A549 (cell line): ENCODE results near the gene PRPS1. TPM values are rescaled to one million over a fixed set of nuclear protein-coding genes. Genes with fewer than 3 reads are reported as not detected.

Experiments
- ATAC-seq, 2 experiments: fragments of 200-7000 bp in 1 of 2; fragments of >200 bp in 1 of 2; cut with Nextera tagmentation in 1 of 2; cut with Tn5 transposase in 1 of 2; 3 replicates each; pipeline versions ENCODE4 v1.8.0 to v1.9.1; 2018 to 2020; ENCODE audit warnings: mild to moderate bottlenecking in 1 of 2, moderate library complexity in 1 of 2
- CTCF ChIA-PET: fragments of 300-600 bp; sonication (Branson Sonifier 250); formaldehyde crosslinking; extraction: SDS; loops from one replicate; lab custom pipeline; 2021; ENCODE audit warnings: antibody characterized with exemption, inconsistent platforms; lab: Yijun Ruan, JAX
- POLR2A ChIA-PET: fragments of 350-600 bp; formaldehyde crosslinking; extraction: SDS; loops from one replicate; lab custom pipeline; 2021; ENCODE audit warnings: antibody characterized with exemption, inconsistent platforms; lab: Yijun Ruan, JAX
- DNase-seq, 2 experiments: peaks; one replicate each; pipeline versions ENCODE4 v3.0.0 to v3.0.0-alpha.2; 2011 to 2016; ENCODE audit warnings: low read depth in 1 of 2, low spot score in 1 of 2
- FAIRE-seq: peaks from 2 replicates; lab custom pipeline; 2011; peaks lifted over from hg19 to GRCh38; lab: Jason Lieb, UNC
- H3K27ac ChIP-seq, 2 experiments: fragments of >200 bp; sonication (Bioruptor Twin); formaldehyde crosslinking; 3 replicates each; pipeline ENCODE4 v1.5.1; 2016 to 2017
- H3K4me1 ChIP-seq: fragments of >200 bp; sonication (Bioruptor Twin); formaldehyde crosslinking; 3 replicates; pipeline ENCODE4 v1.6.1; 2016
- H3K4me2 ChIP-seq: fragments of >200 bp; sonication (Bioruptor Twin); formaldehyde crosslinking; 3 replicates; pipeline ENCODE4 v1.6.1; 2016
- H3K4me3 ChIP-seq: fragments of >200 bp; sonication (Bioruptor Twin); formaldehyde crosslinking; 3 replicates; pipeline ENCODE4 v1.5.1; 2016
- H3K9me3 ChIP-seq: fragments of >200 bp; sonication (Bioruptor Twin); formaldehyde crosslinking; 3 replicates; pipeline ENCODE4 v1.6.1; 2016
- BCL3 ChIP-seq: fragments of >200 bp; sonication (Bioruptor Twin); formaldehyde crosslinking; IDR thresholded peaks from 3 replicates; pipeline ENCODE4 v1.6.1; 2016
- CBX8 ChIP-seq: fragments of 200-600 bp; sonication (generic); IDR thresholded peaks from 2 replicates; pipeline ENCODE4 v1.6.1; 2016
- CHD4 ChIP-seq: fragments of 200-600 bp; sonication (generic); IDR thresholded peaks from 2 replicates; pipeline ENCODE4 v1.6.1; 2016; ENCODE audit warnings: antibody characterized with exemption, mild to moderate bottlenecking, borderline replicate concordance
- CTCF ChIP-seq: fragments of >200 bp; sonication (Bioruptor Twin); formaldehyde crosslinking; IDR thresholded peaks from 3 replicates; pipeline ENCODE4 v1.5.1; 2016
- E2F6 ChIP-seq: IDR thresholded peaks from 2 replicates; pipeline ENCODE4 v1.6.1; 2012; ENCODE audit warnings: low read depth, borderline replicate concordance
- EP300 ChIP-seq, 2 experiments: fragments of >200 bp; sonication (Bioruptor Twin); formaldehyde crosslinking; IDR thresholded peaks; 2 replicates in 1 of 2; 3 replicates in 1 of 2; pipeline ENCODE4 v1.6.1; 2016 to 2017
- FOSB ChIP-seq: fragments of 250-450 bp; sonication (Bioruptor Pico); IDR thresholded peaks from 2 replicates; pipeline ENCODE4 v1.5.0; 2020; ENCODE audit warnings: mild to moderate bottlenecking, moderate library complexity
- FOXS1 ChIP-seq: fragments of 250-450 bp; sonication (Bioruptor Pico); IDR thresholded peaks from 2 replicates; pipeline ENCODE4 v1.5.0; 2020; ENCODE audit warnings: mild to moderate bottlenecking, moderate library complexity
- HES2 ChIP-seq: fragments of >200 bp; sonication (Bioruptor Twin); formaldehyde crosslinking; IDR thresholded peaks from 2 replicates; pipeline ENCODE4 v1.6.1; 2016
- HEYL ChIP-seq: fragments of 250-450 bp; sonication (Bioruptor Pico); IDR thresholded peaks from 2 replicates; pipeline ENCODE4 v1.8.0; 2021; ENCODE audit warnings: mild to moderate bottlenecking, moderate library complexity
- HOXB13 ChIP-seq: fragments of 250-450 bp; sonication (Bioruptor Pico); IDR thresholded peaks from 2 replicates; pipeline ENCODE4 v1.5.0; 2020; ENCODE audit warnings: low read depth, mild to moderate bottlenecking, moderate library complexity
- HOXB5 ChIP-seq: fragments of 250-450 bp; sonication (Bioruptor Pico); IDR thresholded peaks from 2 replicates; pipeline ENCODE4 v1.5.0; 2020; ENCODE audit warnings: mild to moderate bottlenecking, moderate library complexity
- KDM5A ChIP-seq: fragments of 200-600 bp; sonication (generic); IDR thresholded peaks from 2 replicates; pipeline ENCODE4 v1.6.1; 2016; ENCODE audit warnings: antibody characterized with exemption, mild to moderate bottlenecking
- MAZ ChIP-seq: fragments of 150-350 bp; IDR thresholded peaks from 2 replicates; pipeline ENCODE4 v1.6.1; 2014; ENCODE audit warnings: antibody characterized with exemption, low read depth, low read length, borderline replicate concordance
- NPAS2 ChIP-seq: fragments of 250-450 bp; sonication (Bioruptor Pico); IDR thresholded peaks from 2 replicates; pipeline ENCODE4 v1.8.0; 2022; ENCODE audit warnings: mild to moderate bottlenecking, moderate library complexity, borderline replicate concordance
- POLR2AphosphoS2 ChIP-seq: conservative IDR thresholded peaks from 2 replicates; pipeline ENCODE4 v1.6.1; 2012; ENCODE audit warnings: low read length, improper control_type of control experiment, inconsistent platforms
- RCOR1 ChIP-seq: fragments of 150-350 bp; IDR thresholded peaks from 2 replicates; pipeline ENCODE4 v1.6.1; 2014; ENCODE audit warnings: antibody characterized with exemption, low read length, low read depth
- REST ChIP-seq: fragments of 200-600 bp; sonication (generic); IDR thresholded peaks from 2 replicates; pipeline ENCODE4 v1.6.1; 2016; ENCODE audit warnings: antibody characterized with exemption, mild to moderate bottlenecking, moderate library complexity
- SREBF2 ChIP-seq: fragments of 450-650 bp; IDR thresholded peaks from 2 replicates; pipeline ENCODE4 v1.6.1; 2014; ENCODE audit warnings: mild to moderate bottlenecking, moderate library complexity
- USF2 ChIP-seq: fragments of 450-650 bp; IDR thresholded peaks from 2 replicates; pipeline ENCODE4 v1.6.1; 2014; ENCODE audit warnings: antibody characterized with exemption
- ZNF302 ChIP-seq: fragments of 250-450 bp; sonication (Bioruptor Pico); IDR thresholded peaks from 2 replicates; pipeline ENCODE4 v1.9.0; 2021; ENCODE audit warnings: inconsistent platforms, mild to moderate bottlenecking, moderate library complexity
- ZSCAN20 ChIP-seq: fragments of 250-450 bp; sonication (Bioruptor Pico); IDR thresholded peaks from 2 replicates; pipeline ENCODE4 v1.8.0; 2022; ENCODE audit warnings: mild to moderate bottlenecking, moderate library complexity
- WGBS: methylation state at CpG from one replicate; pipeline ENCODE4 v1.1.6; 2017; ENCODE audit errors: missing lambda C conversion rate; 5-methylcytosine and 5-hydroxymethylcytosine counted together
- polyA plus RNA-seq, 4 experiments: library from polyadenylated mRNA; depleted of rRNA in 3 of 4; stranded (reverse); fragments of >200 nt; fragmentation: RNase III in 1 of 4; extraction: RNeasy Plus Mini Kit Qiagen cat#74134 plus additional on column Dnase treatment in 1 of 4; gene quantifications; 2 replicates in 3 of 4; 3 replicates in 1 of 4; pipeline ENCODE4 v1.2.3, GENCODE V29; 2011 to 2017
- TF ChIP-seq, protein P1 (sequence below): fragments of 250-450 bp; sonication (Bioruptor Pico); IDR thresholded peaks from 2 replicates; pipeline ENCODE4 v1.5.0; 2021; ENCODE audit warnings: mild to moderate bottlenecking, moderate library complexity, borderline replicate concordance
- TF ChIP-seq, protein P2 (sequence below): fragments of 250-450 bp; sonication (Bioruptor Pico); IDR thresholded peaks from 2 replicates; pipeline ENCODE4 v1.5.0; 2020; ENCODE audit warnings: low read depth, mild to moderate bottlenecking, moderate library complexity

PRPS1 gene
- polyA plus RNA-seq, 2 of the 4 experiments (the other 2 are of a cell fraction): 121 to 140 TPM

- no peak for TF ChIP-seq CBX8
- TF ChIP-seq, protein P1, sequence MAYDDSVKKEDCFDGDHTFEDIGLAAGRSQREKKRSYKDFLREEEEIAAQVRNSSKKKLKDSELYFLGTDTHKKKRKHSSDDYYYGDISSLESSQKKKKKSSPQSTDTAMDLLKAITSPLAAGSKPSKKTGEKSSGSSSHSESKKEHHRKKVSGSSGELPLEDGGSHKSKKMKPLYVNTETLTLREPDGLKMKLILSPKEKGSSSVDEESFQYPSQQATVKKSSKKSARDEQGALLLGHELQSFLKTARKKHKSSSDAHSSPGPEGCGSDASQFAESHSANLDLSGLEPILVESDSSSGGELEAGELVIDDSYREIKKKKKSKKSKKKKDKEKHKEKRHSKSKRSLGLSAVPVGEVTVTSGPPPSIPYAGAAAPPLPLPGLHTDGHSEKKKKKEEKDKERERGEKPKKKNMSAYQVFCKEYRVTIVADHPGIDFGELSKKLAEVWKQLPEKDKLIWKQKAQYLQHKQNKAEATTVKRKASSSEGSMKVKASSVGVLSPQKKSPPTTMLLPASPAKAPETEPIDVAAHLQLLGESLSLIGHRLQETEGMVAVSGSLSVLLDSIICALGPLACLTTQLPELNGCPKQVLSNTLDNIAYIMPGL (CRISPR knock-in tag): no peak
- no peak for TF ChIP-seq FOXS1 (CRISPR knock-in tag)
- no peak for TF ChIP-seq HES2
- TF ChIP-seq HEYL (CRISPR knock-in tag): no peak
- no peak for TF ChIP-seq BCL3
- no peak for TF ChIP-seq ZSCAN20 (CRISPR knock-in tag)
- TF ChIP-seq HOXB13 (CRISPR knock-in tag): no peak
- ChIA-PET CTCF (no interaction called here), POLR2A (no interaction called here)
- H3K4me1 ChIP-seq: peaks cover 23% of the 10 kb centered on the region
- 92% methylated on average over 5 of the region's 5 CpGs for WGBS
- no peak overlapping the region for H3K4me3 ChIP-seq
- FAIRE-seq (no peak), DNase-seq (no peak), ATAC-seq (no peak)
- no peak overlapping the region for H3K27ac ChIP-seq
- no peak overlapping the region for H3K4me2 ChIP-seq
- no peaks in the 10 kb centered on the region for H3K9me3 ChIP-seq
Measured at GRCh38 chrX:107625739-107626138, 2.6 kb upstream of the PRPS1 start.

DNA sequence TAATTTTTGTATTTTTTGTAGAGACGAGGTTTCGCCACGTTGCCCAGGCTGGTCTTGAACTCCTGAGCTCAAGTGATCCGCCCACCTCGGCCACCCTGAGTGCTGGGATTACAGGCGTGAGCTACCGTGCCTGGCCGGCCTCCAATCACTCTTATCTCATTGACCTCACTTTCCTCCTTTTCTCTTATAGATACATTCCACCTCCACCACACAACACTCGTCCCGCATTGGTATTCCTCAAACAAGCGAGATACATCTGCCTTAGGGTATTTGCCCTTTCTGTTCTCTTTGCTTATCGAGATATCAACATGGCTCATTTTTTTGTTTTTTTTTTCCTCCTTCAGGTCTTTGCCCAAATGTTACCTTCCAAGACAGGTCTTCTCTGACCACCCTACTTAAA lies 1.8 kb upstream of the PRPS1 start:
- no peak overlapping the region for H3K4me3 ChIP-seq
- ChIA-PET POLR2A (no interaction called here), CTCF (no interaction called here)
- WGBS: 36% methylated on average over 12 of the region's 12 CpGs
- no peak for FAIRE-seq
- peak overlapping the region; percentile 98; the same call in 2 of the 3 replicates for H3K4me2 ChIP-seq
- peak in 1 of 2 experiments; percentile 61 for DNase-seq
- H3K4me1 ChIP-seq: peaks cover 26% of the 10 kb centered on the region
- no peaks in the 10 kb centered on the region for H3K9me3 ChIP-seq
- no peak overlapping the region for H3K27ac ChIP-seq
- no peak for TF ChIP-seq POLR2AphosphoS2
- no peak for TF ChIP-seq CTCF
- no peak for TF ChIP-seq SREBF2
- no peak for TF ChIP-seq EP300 (IDR thresholded peaks at IDR 0.05)
- TF ChIP-seq CHD4: no peak
- no peak for TF ChIP-seq USF2
- TF ChIP-seq KDM5A: no peak
- no peak for TF ChIP-seq FOXS1 (CRISPR knock-in tag)
- no peak for TF ChIP-seq NPAS2
- no peak for TF ChIP-seq HOXB5 (CRISPR knock-in tag)
- TF ChIP-seq RCOR1: no peak
- TF ChIP-seq REST: no peak
- TF ChIP-seq, protein P2, sequence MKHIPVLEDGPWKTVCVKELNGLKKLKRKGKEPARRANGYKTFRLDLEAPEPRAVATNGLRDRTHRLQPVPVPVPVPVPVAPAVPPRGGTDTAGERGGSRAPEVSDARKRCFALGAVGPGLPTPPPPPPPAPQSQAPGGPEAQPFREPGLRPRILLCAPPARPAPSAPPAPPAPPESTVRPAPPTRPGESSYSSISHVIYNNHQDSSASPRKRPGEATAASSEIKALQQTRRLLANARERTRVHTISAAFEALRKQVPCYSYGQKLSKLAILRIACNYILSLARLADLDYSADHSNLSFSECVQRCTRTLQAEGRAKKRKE: no peak
- no peak for TF ChIP-seq E2F6
- TF ChIP-seq MAZ: no peak
- no peak for TF ChIP-seq HES2
- TF ChIP-seq ZNF302 (CRISPR knock-in tag): no peak
- no peak for TF ChIP-seq FOSB (CRISPR knock-in tag)
- TF ChIP-seq, all 56 proteins: peak for 0
- ATAC-seq: no peak; a peak in 1 of 6 replicates
